Activated CD4-positive, alpha-beta T cell treated with anti-CD3 and anti-CD28 coated beads, Interleukin-2, amount 10 ng/mL, durations not matched to agents 24 days and 14 days (primary cell): ENCODE measurements around the gene PLEKHS1. TPM values are rescaled to one million over a fixed set of nuclear protein-coding genes. Genes with fewer than 3 reads are reported as not detected.

ENCODE experiments used
- DNase-seq: peaks from one replicate; pipeline ENCODE4 v3.0.0; 2022
- H3K27ac Mint-ChIP-seq: one replicate; pipeline ENCODE4 v1.8.0; 2022; ENCODE audit warnings: mild to moderate bottlenecking, mixed read lengths
- H3K27me3 Mint-ChIP-seq: one replicate; pipeline ENCODE4 v1.8.0; 2022; ENCODE audit warnings: mixed read lengths
- H3K36me3 Mint-ChIP-seq: one replicate; pipeline ENCODE4 v1.8.0; 2022; ENCODE audit warnings: low read depth, mild to moderate bottlenecking, mixed read lengths
- H3K4me1 Mint-ChIP-seq: one replicate; pipeline ENCODE4 v1.8.0; 2021; ENCODE audit warnings: mixed read lengths
- H3K4me3 Mint-ChIP-seq: one replicate; pipeline ENCODE4 v1.8.0; 2022; ENCODE audit warnings: mild to moderate bottlenecking, moderate library complexity, mixed read lengths
- H3K9me3 Mint-ChIP-seq: one replicate; pipeline ENCODE4 v1.8.0; 2021; ENCODE audit warnings: mixed read lengths
- intact Hi-C: fragments of 100-400 bp; cut with micrococcal nuclease; formaldehyde crosslinking; loops from one replicate; pipeline ENCODE4 v1.15.1; 2023
- total RNA-seq: library from RNA; stranded (reverse); gene quantifications from 2 replicates; pipeline ENCODE4 v1.2.3, GENCODE V29; 2022

The PLEKHS1 gene
- not detected in 2 replicates for total RNA-seq

GRCh38 chr10:113751181-113751732, at the start of gene PLEKHS1:
Gene PLEKHS1 (plus strand): TSS chr10:113751682. CDS start chr10:113755278, 3,596 bp downstream.
- Mint-ChIP-seq H3K27me3 (peaks cover 16% of the 10 kb centered on the region), H3K27ac (no peak within 1 kb of the TSS), H3K4me3 (no peak within 1 kb of the TSS), H3K9me3 (peaks cover 3% of the 10 kb centered on the region), H3K36me3 (no peaks in the 10 kb centered on the region), H3K4me1 (no peaks in the 10 kb centered on the region)
- intact Hi-C loops = no loop called here
- DNase-seq = no peak

DNA sequence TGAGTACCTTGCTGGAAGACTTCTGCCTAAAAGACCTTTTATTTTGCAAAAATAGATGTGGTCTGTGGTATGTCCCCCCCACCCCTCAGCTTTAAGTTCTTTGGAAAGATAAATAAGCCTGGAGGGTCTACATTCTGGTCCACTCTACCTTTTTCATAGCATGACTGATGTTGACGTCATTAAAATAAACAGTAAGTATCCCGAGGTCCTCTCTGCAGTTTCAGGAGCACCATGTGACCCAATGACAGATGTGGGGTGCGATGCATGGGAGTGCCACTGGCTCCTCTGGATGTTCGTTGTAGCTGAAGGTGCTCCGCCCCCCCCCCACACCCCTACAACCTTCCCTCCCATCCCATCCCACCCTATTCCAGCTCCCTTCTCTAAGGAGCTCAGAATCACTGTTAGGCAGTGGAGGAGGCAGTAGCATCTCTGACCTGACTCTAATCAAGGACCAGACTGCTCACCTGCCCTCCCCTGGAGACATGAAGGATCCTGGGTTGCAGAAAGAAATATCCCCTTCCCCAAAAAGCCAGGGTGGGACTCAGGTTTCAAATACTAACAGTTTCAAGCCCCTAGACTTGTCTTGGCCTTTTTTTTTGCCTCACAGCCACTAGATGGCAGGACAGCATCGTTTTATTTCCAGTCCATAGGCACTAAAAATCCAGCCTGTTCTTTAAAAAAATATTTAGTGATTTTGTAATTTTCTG, 46.7 kb upstream of the PLEKHS1 start:
- peaks cover 26% of the 10 kb centered on the region for H3K4me1 Mint-ChIP-seq
- peaks cover 25% of the 10 kb centered on the region for H3K36me3 Mint-ChIP-seq
- H3K4me3 Mint-ChIP-seq = no peak overlapping the region
- H3K27me3 Mint-ChIP-seq = no peaks in the 10 kb centered on the region
- H3K9me3 Mint-ChIP-seq = no peaks in the 10 kb centered on the region
- DNase-seq = peak; percentile 74
- no peak overlapping the region for H3K27ac Mint-ChIP-seq
- intact Hi-C loops = loop anchor here (5.0 kb wide), 1 partner anchor 398 kb away; no protein-coding TSS in a partner anchor

- Mint-ChIP-seq H3K9me3 (no peaks in the 10 kb centered on the region), H3K4me3 (no peak overlapping the region), H3K36me3 (peaks cover 26% of the 10 kb centered on the region), H3K27me3 (no peaks in the 10 kb centered on the region), H3K27ac (no peak overlapping the region), H3K4me1 (peaks cover 28% of the 10 kb centered on the region)
- no peak for DNase-seq
- intact Hi-C loops = loop anchor here (5.0 kb wide), 1 partner anchor 397 kb away; no protein-coding TSS in a partner anchor
These were observed 46.2 kb upstream of the PLEKHS1 start for GRCh38 chr10:113705344-113705652.

DNA sequence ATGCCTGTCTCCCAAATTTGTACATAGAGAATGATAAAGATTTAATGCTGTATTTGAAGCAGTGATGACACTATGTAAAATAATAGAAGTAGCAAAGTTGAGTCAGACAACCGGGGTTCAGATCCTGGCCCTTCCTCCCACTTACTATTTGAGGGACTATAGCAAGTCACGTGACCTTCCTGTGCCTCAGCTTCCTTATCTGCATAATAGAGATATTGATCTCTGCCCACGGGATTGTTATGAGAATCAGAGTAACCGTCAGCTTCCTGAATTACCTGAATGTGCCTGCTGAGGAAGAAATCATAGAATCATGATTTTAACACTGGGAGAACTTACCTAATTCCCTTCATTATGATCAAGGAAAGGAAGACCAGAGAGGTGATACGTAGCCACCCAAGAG, 44.9 kb upstream of the PLEKHS1 start:
- Mint-ChIP-seq H3K36me3 (peaks cover 20% of the 10 kb centered on the region), H3K4me1 (peaks cover 28% of the 10 kb centered on the region), H3K27me3 (no peaks in the 10 kb centered on the region), H3K4me3 (no peak overlapping the region), H3K9me3 (no peaks in the 10 kb centered on the region), H3K27ac (no peak overlapping the region)
- intact Hi-C loops = loop anchor here (2.0 to 5.0 kb wide), 2 partner anchors 28 to 396 kb away; partner anchors contain the start of gene CASP7
- no peak for DNase-seq

DNA sequence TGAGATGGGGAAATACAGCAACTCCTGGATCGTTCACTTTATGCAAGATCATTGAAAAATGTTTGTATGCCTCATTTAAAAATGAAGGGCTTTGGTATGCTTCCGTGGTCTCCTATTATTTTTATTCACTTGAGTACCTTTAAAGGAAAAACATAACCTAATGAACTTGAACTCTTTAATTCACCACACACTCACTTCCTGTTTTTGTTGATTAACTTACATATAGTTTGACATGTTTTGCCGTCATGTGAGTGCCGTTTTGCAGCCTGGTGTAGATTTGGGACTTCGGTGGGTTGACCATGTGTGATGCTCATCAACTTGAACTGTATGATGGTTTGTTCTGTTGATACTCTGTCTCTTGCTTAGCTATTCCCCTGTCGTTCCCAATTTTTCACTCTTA, 42.8 kb upstream of the PLEKHS1 start:
- no peak for DNase-seq
- Mint-ChIP-seq H3K27ac (no peak overlapping the region), H3K36me3 (peaks cover 20% of the 10 kb centered on the region), H3K9me3 (no peaks in the 10 kb centered on the region), H3K27me3 (no peaks in the 10 kb centered on the region), H3K4me3 (no peak overlapping the region), H3K4me1 (peaks cover 28% of the 10 kb centered on the region)
- intact Hi-C loops = loop anchor here (5.0 kb wide), 1 partner anchor 394 kb away; no protein-coding TSS in a partner anchor

DNA sequence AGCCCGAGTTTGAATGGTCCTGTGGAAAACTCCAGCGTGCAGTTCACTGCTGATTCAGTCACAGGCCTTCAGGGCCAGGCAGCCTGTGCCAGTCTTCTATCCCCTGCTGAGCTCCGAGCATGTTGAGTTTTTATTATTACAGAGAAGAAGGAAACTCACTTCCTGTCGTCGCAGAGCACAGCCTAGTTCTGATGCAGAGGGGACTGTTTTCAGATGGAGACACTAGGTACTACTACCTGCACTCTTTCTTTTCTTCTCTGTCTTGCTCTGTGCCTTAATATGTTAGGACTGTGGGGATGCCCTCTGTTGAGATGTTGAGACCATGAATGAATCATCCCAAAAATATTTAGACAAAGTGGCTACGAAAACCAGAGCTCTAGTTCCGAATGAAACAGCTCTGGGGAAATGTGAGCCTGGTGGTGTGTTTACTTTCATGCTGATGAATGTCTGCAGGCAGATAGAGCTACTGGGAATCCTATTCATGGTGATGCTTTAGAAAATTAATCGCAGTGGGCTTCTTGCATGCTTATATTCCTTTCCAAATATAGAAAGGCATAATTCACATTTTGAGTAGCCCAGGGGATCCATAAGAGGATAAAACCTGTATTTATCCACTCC, 42.2 kb upstream of the PLEKHS1 start:
- Mint-ChIP-seq H3K27ac (peak overlapping the region; percentile 50), H3K27me3 (no peaks in the 10 kb centered on the region), H3K4me1 (peaks cover 28% of the 10 kb centered on the region), H3K4me3 (no peak overlapping the region), H3K36me3 (peaks cover 24% of the 10 kb centered on the region), H3K9me3 (no peaks in the 10 kb centered on the region)
- intact Hi-C loops = loop anchor here (5.0 kb wide), 1 partner anchor 393 kb away; no protein-coding TSS in a partner anchor
- no peak for DNase-seq

- Mint-ChIP-seq H3K27me3 (no peaks in the 10 kb centered on the region), H3K9me3 (no peaks in the 10 kb centered on the region), H3K4me3 (no peak overlapping the region), H3K36me3 (peaks cover 35% of the 10 kb centered on the region), H3K27ac (no peak overlapping the region), H3K4me1 (peaks cover 30% of the 10 kb centered on the region)
- intact Hi-C loops = no loop called here
- no peak for DNase-seq
These were observed 40.3 kb upstream of the PLEKHS1 start for GRCh38 chr10:113711142-113711541.

DNA sequence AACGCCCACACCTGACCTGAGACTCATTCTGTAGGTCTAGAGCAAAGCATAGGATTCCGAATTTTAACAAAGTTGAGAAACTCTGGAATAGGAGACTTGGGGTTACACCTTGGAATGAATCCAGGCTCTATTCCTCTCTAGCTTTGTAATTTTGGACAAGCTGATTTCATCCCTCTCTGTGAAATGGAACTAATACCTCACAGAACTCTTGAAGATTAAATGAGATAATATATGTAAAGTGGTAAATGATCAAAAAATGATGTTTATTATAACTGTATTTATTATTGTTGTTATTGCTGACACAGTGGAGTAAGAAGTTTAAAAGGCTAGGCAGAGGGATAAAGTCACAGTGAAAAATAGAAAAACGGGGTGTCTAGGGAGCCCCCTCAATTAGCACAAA, 39.5 kb upstream of the PLEKHS1 start:
- no peak overlapping the region for H3K27ac Mint-ChIP-seq
- no peaks in the 10 kb centered on the region for H3K27me3 Mint-ChIP-seq
- intact Hi-C loops = no loop called here
- no peak overlapping the region for H3K4me3 Mint-ChIP-seq
- H3K9me3 Mint-ChIP-seq = no peaks in the 10 kb centered on the region
- DNase-seq = no peak
- peaks cover 21% of the 10 kb centered on the region for H3K4me1 Mint-ChIP-seq
- peaks cover 38% of the 10 kb centered on the region for H3K36me3 Mint-ChIP-seq

DNA sequence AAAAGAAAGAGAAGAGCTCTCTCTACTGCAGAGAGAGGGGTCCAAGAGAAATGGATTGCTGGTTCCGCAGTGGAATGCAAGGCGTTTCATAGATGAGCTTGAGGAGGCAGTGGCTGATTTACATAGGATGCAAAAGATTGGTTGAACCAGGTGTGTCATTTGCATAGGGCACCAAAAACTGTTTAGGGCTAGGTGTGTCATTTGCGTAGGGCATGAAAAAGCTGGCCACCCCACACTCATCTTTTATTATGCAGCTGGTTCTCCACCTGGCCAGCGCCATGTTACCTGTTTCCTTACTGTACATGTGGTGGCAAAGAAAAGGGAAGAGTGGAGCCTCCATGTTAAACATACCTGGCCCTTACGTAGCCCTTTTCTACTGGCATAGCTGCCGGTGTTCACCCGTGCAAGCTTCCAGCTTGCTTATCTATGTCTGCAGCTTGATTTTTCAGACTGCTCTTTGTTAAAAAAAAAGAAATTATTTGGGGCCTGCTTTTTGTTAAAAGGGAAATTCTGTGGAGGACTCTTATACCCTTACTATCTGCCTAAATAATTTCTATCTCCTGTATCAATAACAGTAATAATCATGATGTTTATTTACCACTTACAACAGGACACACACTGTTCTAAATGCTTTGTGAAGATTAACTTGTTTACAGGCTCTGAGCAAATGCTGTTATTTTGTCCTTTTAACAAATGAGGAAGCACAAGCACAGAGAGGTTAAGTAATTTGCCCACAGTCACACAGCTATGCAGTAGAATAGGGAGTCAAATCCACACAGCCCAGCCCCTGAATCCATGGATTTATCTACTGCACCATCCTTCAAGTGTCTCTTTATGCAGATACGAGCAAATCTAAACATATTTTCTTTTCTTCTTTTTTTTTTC, 38.5 kb upstream of the PLEKHS1 start:
- no peak overlapping the region for H3K4me3 Mint-ChIP-seq
- intact Hi-C loops = no loop called here
- peaks cover 17% of the 10 kb centered on the region for H3K4me1 Mint-ChIP-seq
- DNase-seq = no peak
- H3K9me3 Mint-ChIP-seq = no peaks in the 10 kb centered on the region
- no peaks in the 10 kb centered on the region for H3K27me3 Mint-ChIP-seq
- peaks cover 39% of the 10 kb centered on the region for H3K36me3 Mint-ChIP-seq
- no peak overlapping the region for H3K27ac Mint-ChIP-seq

DNA sequence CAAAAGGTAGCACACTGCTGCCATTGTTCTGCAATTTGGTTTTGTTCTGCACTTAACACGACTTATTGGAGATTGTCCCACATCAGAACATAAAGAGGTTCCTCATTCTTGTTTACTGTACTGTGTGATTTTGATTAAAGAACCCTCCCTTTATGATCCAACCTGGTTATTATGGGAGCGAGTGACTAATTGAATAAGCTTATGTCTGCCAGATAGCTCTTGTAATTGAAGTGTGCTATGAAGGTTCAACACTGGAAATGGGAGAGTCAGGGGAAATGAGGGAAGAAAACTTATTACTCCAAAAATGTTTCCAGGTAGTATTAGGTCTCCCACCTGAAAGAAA, 37.9 kb upstream of the PLEKHS1 start:
- H3K27ac Mint-ChIP-seq = no peak overlapping the region
- H3K36me3 Mint-ChIP-seq = peaks cover 42% of the 10 kb centered on the region
- DNase-seq = no peak

DNA sequence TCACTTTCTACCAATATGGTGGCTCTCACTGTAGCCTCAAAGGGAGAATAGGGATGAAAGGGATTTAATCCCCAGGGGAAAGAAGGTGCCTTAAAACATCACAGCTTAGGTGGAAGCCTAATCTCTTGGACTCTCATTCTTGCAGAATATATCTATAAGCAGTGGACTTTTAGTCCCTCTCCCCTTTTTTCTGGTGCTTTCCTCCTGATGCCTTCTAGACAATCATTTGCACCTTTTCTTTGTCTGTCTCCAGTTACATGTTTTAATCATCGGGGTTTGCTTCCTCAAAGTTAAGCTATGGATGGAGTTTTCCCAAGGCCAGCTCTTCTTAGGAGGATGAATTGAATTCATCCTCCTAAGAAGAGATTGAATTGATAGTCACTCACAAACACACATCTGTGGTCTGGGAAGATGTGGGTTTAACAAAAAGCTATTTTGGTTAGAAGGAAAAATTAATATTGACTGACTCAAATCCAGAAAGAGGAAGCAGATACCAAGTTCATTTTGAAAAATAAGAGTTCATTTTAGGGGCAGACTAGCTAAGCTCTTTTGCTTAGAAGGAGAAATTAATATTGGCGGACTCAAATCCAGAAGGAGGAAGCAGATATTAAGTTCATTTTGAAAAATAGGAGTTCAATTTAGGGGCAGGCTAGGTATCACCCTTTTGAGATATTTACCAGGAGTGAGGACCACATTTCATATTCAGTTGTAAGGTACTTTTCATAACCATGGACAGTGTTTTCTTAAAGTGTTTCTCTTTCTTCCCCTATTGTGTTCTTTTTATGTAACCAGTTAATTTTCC, 35.2 kb upstream of the PLEKHS1 start:
- Mint-ChIP-seq H3K27ac (no peak overlapping the region), H3K4me1 (peaks cover 6% of the 10 kb centered on the region), H3K27me3 (no peaks in the 10 kb centered on the region), H3K9me3 (no peaks in the 10 kb centered on the region), H3K4me3 (no peak overlapping the region), H3K36me3 (peaks cover 48% of the 10 kb centered on the region)
- intact Hi-C loops = no loop called here
- no peak for DNase-seq

More for the DNA sequence above, 37.9 kb upstream of the PLEKHS1 start:
- intact Hi-C loops = no loop called here
- Mint-ChIP-seq H3K27me3 (no peaks in the 10 kb centered on the region), H3K9me3 (no peaks in the 10 kb centered on the region), H3K4me1 (peaks cover 12% of the 10 kb centered on the region), H3K4me3 (no peak overlapping the region)

DNA sequence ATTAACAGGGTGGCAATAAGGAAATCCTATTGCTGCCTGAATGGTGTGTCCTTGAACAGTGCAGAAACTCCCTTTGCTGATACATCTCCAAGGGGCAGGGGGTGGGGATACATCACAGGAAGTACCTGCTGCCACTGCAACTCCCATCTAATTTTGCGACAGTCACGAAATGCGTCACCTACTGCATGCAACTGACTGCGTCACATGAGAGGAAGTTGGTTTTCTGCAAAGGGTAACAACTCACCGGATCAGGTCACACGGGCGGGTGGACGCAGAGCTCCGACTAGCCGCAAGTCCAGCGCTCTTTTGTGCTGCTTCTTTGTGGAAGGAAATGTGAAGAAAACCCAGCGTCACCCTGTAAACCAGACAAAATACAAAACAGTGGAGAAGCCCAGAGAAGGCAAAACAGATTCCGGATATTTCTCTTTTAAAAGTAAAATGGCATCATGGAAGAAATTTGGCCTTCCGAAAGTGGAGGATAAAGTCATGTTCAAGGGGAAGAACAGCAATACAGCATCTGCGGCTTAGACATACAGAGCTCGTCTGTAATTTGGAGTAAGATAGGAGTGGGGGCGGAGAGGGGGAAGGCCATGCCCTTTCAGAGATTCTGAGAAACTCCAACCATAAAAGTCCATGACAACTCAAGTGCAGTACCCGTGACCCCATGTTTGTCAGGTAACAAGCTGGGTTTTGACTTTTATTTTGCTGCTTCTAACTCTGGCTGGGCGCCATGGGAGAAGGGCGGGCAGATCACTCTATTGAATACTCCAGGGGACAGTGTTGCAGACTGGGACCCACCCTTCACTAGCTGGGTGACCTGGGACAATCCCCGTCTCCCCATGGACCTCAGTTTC, 32.3 kb upstream of the PLEKHS1 start:
- Mint-ChIP-seq H3K27me3 (no peaks in the 10 kb centered on the region), H3K36me3 (peaks cover 53% of the 10 kb centered on the region), H3K4me3 (no peak overlapping the region), H3K4me1 (peaks cover 6% of the 10 kb centered on the region), H3K9me3 (no peaks in the 10 kb centered on the region), H3K27ac (no peak overlapping the region)
- no peak for DNase-seq
- intact Hi-C loops = no loop called here
